GM12878 (cell line): ENCODE measurements around the gene MCEMP1. TPM values are rescaled to one million over a fixed set of nuclear protein-coding genes. Genes with fewer than 3 reads are reported as not detected.

Experiments
- BCL11A ChIP-seq: IDR thresholded peaks from 2 replicates; pipeline ENCODE4 v1.6.1; 2011; ENCODE audit warnings: low read depth, low read length
- CEBPB ChIP-seq, 2 experiments: fragments of 150-350 bp in 1 of 2; IDR thresholded peaks; 2 replicates each; pipeline ENCODE4 v1.6.1; 2012 to 2014; ENCODE audit warnings: low read depth in 2 of 2, low read length in 2 of 2, borderline replicate concordance in 1 of 2, inconsistent platforms in 1 of 2
- CREB1 ChIP-seq: IDR thresholded peaks from 2 replicates; pipeline ENCODE4 v1.6.1; 2012; ENCODE audit warnings: low read depth, mild to moderate bottlenecking, inconsistent platforms
- E4F1 ChIP-seq: fragments of 450-650 bp; IDR thresholded peaks from 2 replicates; pipeline ENCODE4 v1.6.1; 2018; ENCODE audit warnings: borderline replicate concordance, mild to moderate bottlenecking; ENCODE audit not compliant: partially characterized antibody
- FOXK2 ChIP-seq: fragments of 450-650 bp; IDR thresholded peaks from 2 replicates; pipeline ENCODE4 v1.6.1; 2017; ENCODE audit warnings: mild to moderate bottlenecking, moderate library complexity
- GATAD2B ChIP-seq: fragments of 450-650 bp; conservative IDR thresholded peaks from 2 replicates; pipeline ENCODE4 v1.6.1; 2017; ENCODE audit warnings: low read depth, mild to moderate bottlenecking, moderate library complexity
- IKZF1 ChIP-seq: fragments of 450-650 bp; conservative IDR thresholded peaks from 2 replicates; pipeline ENCODE4 v1.6.1; 2017; ENCODE audit warnings: antibody characterized with exemption, mild to moderate bottlenecking
- MYB ChIP-seq: fragments of 150-350 bp; IDR thresholded peaks from 2 replicates; pipeline ENCODE4 v1.6.1; 2014; ENCODE audit warnings: mild to moderate bottlenecking, low read depth, low read length, borderline replicate concordance
- POLR2AphosphoS2 ChIP-seq: IDR thresholded peaks from 2 replicates; pipeline ENCODE4 v1.6.1; 2011; ENCODE audit warnings: low read depth, mild to moderate bottlenecking, low read length, improper control_type of control experiment, moderate library complexity
- RELA ChIP-seq: fragments of 450-650 bp; IDR thresholded peaks from 2 replicates; pipeline ENCODE4 v1.8.0; 2014; ENCODE audit warnings: borderline replicate concordance; ENCODE audit not compliant: partially characterized antibody
- SIN3A ChIP-seq: IDR thresholded peaks from 2 replicates; pipeline ENCODE4 v1.6.1; 2012; ENCODE audit warnings: low read depth, low read length, improper control_type of control experiment
- SMARCA5 ChIP-seq: fragments of 450-650 bp; IDR thresholded peaks from 2 replicates; pipeline ENCODE4 v1.6.1; 2017; ENCODE audit warnings: mild to moderate bottlenecking
- TCF7 ChIP-seq: IDR thresholded peaks from 2 replicates; pipeline ENCODE4 v1.6.1; 2014; ENCODE audit warnings: antibody characterized with exemption, borderline replicate concordance
- ZBTB33 ChIP-seq: fragments of 450-650 bp; IDR thresholded peaks from 2 replicates; pipeline ENCODE4 v1.6.1; 2017; ENCODE audit warnings: mild to moderate bottlenecking
- ZNF687 ChIP-seq: fragments of 450-650 bp; IDR thresholded peaks from 2 replicates; pipeline ENCODE4 v1.6.1; 2017; ENCODE audit warnings: mild to moderate bottlenecking, moderate library complexity
- ZZZ3 ChIP-seq: IDR thresholded peaks from 2 replicates; pipeline ENCODE4 v1.6.1; 2011; ENCODE audit warnings: low read depth; ENCODE audit not compliant: control insufficient read depth, insufficient read length
- polyA plus RNA-seq, 11 experiments: library from polyadenylated mRNA; depleted of rRNA in 4 of 11; unstranded in 6 of 11; stranded (reverse) in 5 of 11; fragments of >200 nt; fragmentation: Nextera tagmentation in 4 of 11; fragmentation: Illumina TruSeq in 1 of 11; extraction: Ambion mirVana in 4 of 11; extraction: Trizol in 1 of 11; gene quantifications; 1 replicate in 1 of 11; 2 replicates in 10 of 11; pipeline versions ENCODE4 v1.2.1 to v1.2.3, GENCODE V29; 2011 to 2016; ENCODE audit warnings: inconsistent platforms in 2 of 11, missing spikeins in 2 of 11, low read depth in 1 of 11
- total RNA-seq, 4 experiments: library from RNA; depleted of rRNA in 3 of 4; stranded (reverse); fragments of >200 nt in 3 of 4; fragmentation: Illumina TruSeq in 1 of 4; extraction: Trizol in 1 of 4; gene quantifications; 2 replicates each; pipeline versions ENCODE4 v1.2.1 to v1.2.3, GENCODE V29; 2013 to 2021
- TF ChIP-seq, protein P1 (sequence below): IDR thresholded peaks from 2 replicates; pipeline ENCODE4 v1.6.1; 2012; ENCODE audit warnings: mild to moderate bottlenecking, low read depth, low read length

The MCEMP1 gene
- total and polyA plus RNA-seq, 10 of the 15 experiments (the other 5 are each of a cell fraction or from before 2014, with no cell fraction given) = 0.08 to 0.55 (median 0.26) TPM; not detected in 1

DNA sequence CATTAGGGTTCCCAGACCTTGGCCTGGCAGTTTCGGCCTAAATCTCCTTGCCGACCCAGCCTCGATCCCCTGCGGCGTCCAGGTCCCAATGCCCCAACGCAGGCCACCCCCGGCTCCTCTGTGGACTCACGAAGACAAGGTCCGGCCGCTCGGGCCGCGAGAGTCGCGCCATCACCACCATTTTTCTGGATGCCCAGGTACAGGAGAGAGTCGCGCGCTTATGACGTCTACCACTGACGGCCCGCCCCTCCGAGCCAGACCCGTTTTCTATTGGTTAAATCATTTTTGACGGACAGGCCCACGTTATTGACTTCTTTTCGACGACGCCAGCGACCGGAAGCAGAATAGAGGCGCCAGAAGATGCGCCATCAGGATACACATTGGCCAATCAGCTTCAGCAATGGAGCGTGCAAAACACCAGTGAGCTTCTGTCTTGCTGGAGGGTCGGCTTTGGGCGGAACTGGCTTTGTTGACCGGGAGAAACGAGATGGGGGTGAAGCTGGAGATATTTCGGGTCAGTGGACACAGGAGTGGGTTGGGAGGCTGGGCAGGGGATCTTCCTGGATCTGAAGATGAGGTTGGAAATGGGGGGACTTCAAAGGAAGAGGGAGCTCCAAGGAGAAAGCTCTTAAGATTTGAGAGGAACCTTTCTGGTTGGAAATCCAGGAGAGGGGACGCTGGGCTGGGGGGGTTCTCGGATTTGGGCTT is 47.4 kb upstream of the MCEMP1 start, which contains the start of the genes PET100 and XAB2 (continued):
- TF ChIP-seq E4F1 (peak; percentile 88), POLR2AphosphoS2 (no peak; the same call in 1 of the 2 replicates), SIN3A (peak; percentile 76), FOXK2 (peak; percentile 93), ZZZ3 (no peak), SMARCA5 (no peak), TCF7 (no peak), MYB (no peak), IKZF1 (peak; percentile 65), CREB1 (peak; percentile 100), CEBPB (IDR thresholded peaks at IDR 0.05; ENCODE audit: borderline replicate concordance in 1 of 2, low read depth in 2 of 2, low read length in 2 of 2) (no peak), RELA (no peak), ZBTB33 (no peak), GATAD2B (0 out of 2 replicates have a peak, but pooled peaks have one; percentile 52), ZNF687 (no peak), BCL11A (no peak)
- TF ChIP-seq, protein P1, sequence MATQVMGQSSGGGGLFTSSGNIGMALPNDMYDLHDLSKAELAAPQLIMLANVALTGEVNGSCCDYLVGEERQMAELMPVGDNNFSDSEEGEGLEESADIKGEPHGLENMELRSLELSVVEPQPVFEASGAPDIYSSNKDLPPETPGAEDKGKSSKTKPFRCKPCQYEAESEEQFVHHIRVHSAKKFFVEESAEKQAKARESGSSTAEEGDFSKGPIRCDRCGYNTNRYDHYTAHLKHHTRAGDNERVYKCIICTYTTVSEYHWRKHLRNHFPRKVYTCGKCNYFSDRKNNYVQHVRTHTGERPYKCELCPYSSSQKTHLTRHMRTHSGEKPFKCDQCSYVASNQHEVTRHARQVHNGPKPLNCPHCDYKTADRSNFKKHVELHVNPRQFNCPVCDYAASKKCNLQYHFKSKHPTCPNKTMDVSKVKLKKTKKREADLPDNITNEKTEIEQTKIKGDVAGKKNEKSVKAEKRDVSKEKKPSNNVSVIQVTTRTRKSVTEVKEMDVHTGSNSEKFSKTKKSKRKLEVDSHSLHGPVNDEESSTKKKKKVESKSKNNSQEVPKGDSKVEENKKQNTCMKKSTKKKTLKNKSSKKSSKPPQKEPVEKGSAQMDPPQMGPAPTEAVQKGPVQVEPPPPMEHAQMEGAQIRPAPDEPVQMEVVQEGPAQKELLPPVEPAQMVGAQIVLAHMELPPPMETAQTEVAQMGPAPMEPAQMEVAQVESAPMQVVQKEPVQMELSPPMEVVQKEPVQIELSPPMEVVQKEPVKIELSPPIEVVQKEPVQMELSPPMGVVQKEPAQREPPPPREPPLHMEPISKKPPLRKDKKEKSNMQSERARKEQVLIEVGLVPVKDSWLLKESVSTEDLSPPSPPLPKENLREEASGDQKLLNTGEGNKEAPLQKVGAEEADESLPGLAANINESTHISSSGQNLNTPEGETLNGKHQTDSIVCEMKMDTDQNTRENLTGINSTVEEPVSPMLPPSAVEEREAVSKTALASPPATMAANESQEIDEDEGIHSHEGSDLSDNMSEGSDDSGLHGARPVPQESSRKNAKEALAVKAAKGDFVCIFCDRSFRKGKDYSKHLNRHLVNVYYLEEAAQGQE = peak; percentile 26; the same call in 1 of the 2 replicates
